Type B pancreatic cell (in vitro differentiated cells): Measurements from ENCODE around the gene OR13A1. TPM values are rescaled to one million over a fixed set of nuclear protein-coding genes. Genes with fewer than 3 reads are reported as not detected.
"Not testable (repeated sequence)": the region's sequence is repeated elsewhere in the genome, so short reads cannot be mapped to it uniquely, and the experiment has no call there.

ENCODE experiments used
- DNase-seq: peaks from one replicate; pipeline ENCODE4 v3.0.0; 2021; ENCODE audit warnings: mixed read lengths; ENCODE audit not compliant: unreplicated experiment; ENCODE audit errors: extremely low spot score
- H3K27ac Mint-ChIP-seq: 2 replicates; pipeline ENCODE4 v1.8.0; 2021; ENCODE audit warnings: mild to moderate bottlenecking, mixed read lengths
- H3K27me3 Mint-ChIP-seq: 2 replicates; pipeline ENCODE4 v1.8.0; 2021; ENCODE audit warnings: mixed read lengths
- H3K36me3 Mint-ChIP-seq: 2 replicates; pipeline ENCODE4 v1.8.0; 2021; ENCODE audit warnings: mixed read lengths
- H3K4me1 Mint-ChIP-seq: one replicate; pipeline ENCODE4 v1.8.0; 2021; ENCODE audit warnings: mixed read lengths; ENCODE audit not compliant: unreplicated experiment
- H3K4me3 Mint-ChIP-seq: 2 replicates; pipeline ENCODE4 v1.8.0; 2021; ENCODE audit warnings: mild to moderate bottlenecking, mixed read lengths
- H3K9me3 Mint-ChIP-seq: 2 replicates; pipeline ENCODE4 v1.8.0; 2021; ENCODE audit warnings: mixed read lengths
- CTCF ChIP-seq: fragments of 200-600 bp; sonication (generic); conservative IDR thresholded peaks from 2 replicates; pipeline ENCODE4 v1.5.0; 2021; ENCODE audit warnings: antibody characterized with exemption, mild to moderate bottlenecking
- total RNA-seq: library from RNA; stranded (reverse); gene quantifications from 2 replicates; pipeline ENCODE4 v1.2.1, GENCODE V29; 2021; ENCODE audit warnings: low replicate concordance

The OR13A1 gene
- total RNA-seq, 1 donor from 2014 or later: 0.14 TPM

- peaks cover 6% of the 10 kb centered on the region for H3K27me3 Mint-ChIP-seq
- H3K9me3 Mint-ChIP-seq: no peaks in the 10 kb centered on the region
- peaks cover 6% of the 10 kb centered on the region for H3K4me1 Mint-ChIP-seq
- no peaks in the 10 kb centered on the region for H3K36me3 Mint-ChIP-seq
- no peak for DNase-seq
- no peak overlapping the region for H3K4me3 Mint-ChIP-seq
- H3K27ac Mint-ChIP-seq: no peak overlapping the region
- no peak for TF ChIP-seq CTCF
Measured at GRCh38 chr10:45280113-45280760, 35.2 kb downstream of the OR13A1 start.

- H3K4me1 Mint-ChIP-seq: peaks cover 6% of the 10 kb centered on the region
- no peaks in the 10 kb centered on the region for H3K9me3 Mint-ChIP-seq
- no peak for DNase-seq
- H3K4me3 Mint-ChIP-seq: no peak overlapping the region
- no peak overlapping the region for H3K27ac Mint-ChIP-seq
- H3K27me3 Mint-ChIP-seq: peaks cover 6% of the 10 kb centered on the region
- TF ChIP-seq CTCF: no peak
- H3K36me3 Mint-ChIP-seq: no peaks in the 10 kb centered on the region
Measured at GRCh38 chr10:45279682-45280081, 35.7 kb downstream of the OR13A1 start.

GRCh38 chr10:45278860-45279498, 36.4 kb downstream of the OR13A1 start:
- Mint-ChIP-seq H3K4me3 (no peak overlapping the region), H3K27ac (no peak overlapping the region), H3K36me3 (no peaks in the 10 kb centered on the region), H3K27me3 (peaks cover 6% of the 10 kb centered on the region), H3K9me3 (no peaks in the 10 kb centered on the region), H3K4me1 (peaks cover 6% of the 10 kb centered on the region)
- TF ChIP-seq CTCF: no peak
- DNase-seq: no peak

- H3K4me3 Mint-ChIP-seq, H3K36me3 Mint-ChIP-seq, H3K4me1 Mint-ChIP-seq, H3K9me3 Mint-ChIP-seq, H3K27me3 Mint-ChIP-seq, H3K27ac Mint-ChIP-seq, DNase-seq: not testable (repeated sequence)
Measured at GRCh38 chr10:45276146-45276545, 39.3 kb downstream of the OR13A1 start.

- Mint-ChIP-seq H3K4me3 (no peak overlapping the region), H3K27ac (no peak overlapping the region), H3K36me3 (no peaks in the 10 kb centered on the region), H3K27me3 (peaks cover 13% of the 10 kb centered on the region), H3K9me3 (no peaks in the 10 kb centered on the region), H3K4me1 (peaks cover 5% of the 10 kb centered on the region)
- DNase-seq: no peak
- no peak for TF ChIP-seq CTCF
Measured at GRCh38 chr10:45274364-45274763, 41.0 kb downstream of the OR13A1 start.

GRCh38 chr10:45267777-45268176, 47.6 kb downstream of the OR13A1 start:
- peaks cover 33% of the 10 kb centered on the region for H3K27me3 Mint-ChIP-seq
- H3K9me3 Mint-ChIP-seq, H3K27ac Mint-ChIP-seq, DNase-seq, H3K4me3 Mint-ChIP-seq, H3K4me1 Mint-ChIP-seq, H3K36me3 Mint-ChIP-seq: not testable (repeated sequence)
